Activated T-cell treated with anti-CD3 and anti-CD28 coated beads for 1 hour (primary cell): Measurements from ENCODE around the gene COX6A1.
A peak's percentile ranks its signal among the peaks of the same experiment; 100 is the strongest.
"Not testable (repeated sequence)": the region's sequence is repeated elsewhere in the genome, so short reads cannot be mapped to it uniquely, and the experiment has no call there.

Source experiments
- DNase-seq: peaks from one replicate; pipeline ENCODE4 v3.0.0-alpha.2; 2020; ENCODE audit warnings: low read depth

Gene COX6A1

GRCh38 chr12:120428597-120429229, 9.2 kb upstream of the COX6A1 start:
- DNase-seq = no peak

- no peak for DNase-seq
Observed at GRCh38 chr12:120429368-120429767, 8.5 kb upstream of the COX6A1 start.

- DNase-seq = no peak
Observed at GRCh38 chr12:120432772-120433525, 5.0 kb upstream of the COX6A1 start.

DNA sequence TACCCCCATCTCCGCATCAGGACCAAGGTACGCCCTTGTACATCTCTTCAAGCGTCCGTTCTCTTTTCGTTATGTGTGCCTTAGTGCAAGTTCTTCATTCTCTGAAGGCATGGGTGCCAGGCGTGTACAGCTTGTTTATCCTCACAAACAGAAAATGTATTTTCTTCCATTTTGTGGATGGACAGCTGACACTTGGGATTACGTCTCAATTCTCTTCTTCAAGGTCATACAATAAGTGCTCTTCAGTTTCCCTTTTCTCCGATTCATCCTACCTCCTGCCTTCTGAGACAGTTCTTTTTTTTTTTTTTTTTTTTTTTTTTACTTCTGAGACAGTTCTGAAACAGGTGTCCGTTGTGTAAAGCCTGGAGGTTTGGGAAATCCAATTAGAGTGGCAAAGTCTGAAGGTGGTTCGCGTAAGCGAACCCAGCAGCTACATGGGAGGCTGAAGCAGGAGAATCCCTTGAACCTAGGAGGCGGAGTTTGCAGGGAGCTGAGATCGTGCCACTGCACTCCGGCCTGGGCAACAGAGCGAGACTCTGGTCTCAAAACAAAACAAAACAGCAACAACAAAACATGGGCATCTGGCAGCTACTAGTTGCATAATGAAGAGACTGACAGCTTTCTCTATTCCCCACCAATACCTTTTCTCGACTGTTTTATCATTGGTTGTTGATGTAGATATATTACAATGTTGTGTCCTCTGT, 734 bp downstream of the COX6A1 start:
- no peak for DNase-seq

DNA sequence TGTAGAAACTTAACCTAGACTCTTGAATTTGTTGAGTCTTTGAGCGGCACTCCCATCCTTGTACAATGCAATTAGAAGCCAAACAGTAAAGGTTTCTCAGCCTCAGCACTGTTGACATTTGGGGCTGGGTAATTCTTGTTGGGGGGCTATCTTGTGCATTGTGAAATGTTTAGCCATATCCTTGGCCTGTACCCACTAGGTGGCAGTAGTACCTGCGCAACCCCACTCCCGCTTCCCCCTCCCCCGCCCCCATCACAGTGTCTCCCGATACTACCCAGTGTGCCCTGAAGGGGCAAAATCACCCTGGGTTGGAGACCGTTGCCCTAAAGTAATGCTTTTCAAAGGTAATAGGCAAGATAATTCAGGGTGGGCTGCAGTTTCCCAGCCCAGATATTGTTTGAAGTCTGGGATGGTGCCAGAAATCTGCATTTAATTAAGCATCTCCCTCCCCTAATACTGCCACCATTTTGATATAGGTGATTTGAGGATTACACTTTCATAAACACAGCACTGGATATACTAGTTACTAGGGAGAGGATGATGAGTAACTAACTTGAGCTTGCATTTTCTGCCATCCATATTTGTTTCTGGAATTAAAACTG, 1.8 kb downstream of the COX6A1 start:
- peak; percentile 69 for DNase-seq

GRCh38 chr12:120444676-120445075, 6.8 kb downstream of the COX6A1 start:
- no peak for DNase-seq

DNA sequence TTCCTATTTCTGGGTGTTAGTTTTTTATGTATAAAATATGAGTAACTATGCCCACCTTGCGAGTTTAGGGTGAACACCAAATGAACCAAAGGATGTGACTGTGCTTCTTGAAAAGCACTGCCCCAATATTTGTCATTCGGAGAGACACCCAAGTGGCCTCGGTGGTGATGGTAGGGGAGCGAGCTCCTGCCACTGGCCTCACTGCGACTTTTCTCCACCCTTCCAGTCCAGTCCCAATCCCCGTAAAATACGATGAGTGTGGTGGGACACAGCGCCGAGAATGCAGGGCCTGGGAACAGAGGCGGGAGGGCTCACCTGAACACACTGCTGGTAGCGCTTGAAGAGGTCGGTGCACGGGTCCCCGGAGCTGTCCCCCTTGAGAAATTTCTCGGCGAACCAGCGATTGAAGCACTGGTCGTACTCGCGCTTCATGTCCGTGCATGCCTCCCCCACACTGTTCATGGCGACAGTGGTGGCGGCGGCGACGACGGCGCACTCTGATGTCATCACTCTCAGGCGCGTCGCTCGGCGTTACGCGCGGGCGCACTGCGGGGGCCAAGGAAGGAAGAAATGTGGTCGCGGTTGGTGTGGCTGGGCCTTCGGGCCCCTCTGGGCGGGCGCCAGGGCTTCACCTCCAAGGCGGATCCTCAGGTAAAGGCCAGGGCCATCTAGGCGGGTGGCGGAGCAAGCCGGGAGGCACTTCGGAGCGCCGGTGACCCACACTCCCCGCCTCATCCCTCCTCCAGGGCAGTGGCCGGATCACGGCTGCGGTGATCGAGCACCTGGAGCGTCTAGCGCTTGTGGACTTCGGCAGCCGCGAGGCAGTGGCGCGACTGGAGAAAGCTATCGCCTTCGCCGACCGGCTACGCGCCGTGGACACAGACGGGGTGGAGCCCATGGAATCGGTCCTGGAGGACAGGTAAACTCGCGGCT, 8.3 kb downstream of the COX6A1 start, which contains the start of the genes GATC and TRIAP1:
Gene GATC, plus strand, starts transcription at position 534 of the 933 bp plus-strand sequence. Its CDS starts 37 bp downstream, at position 571.
Gene TRIAP1, minus strand, starts transcription at position 474 of the 933 bp plus-strand sequence. Its CDS starts 12 bp downstream, at position 462.
- DNase-seq = peak; percentile 75

GRCh38 chr12:120446844-120447178, 8.9 kb downstream of the COX6A1 start:
- DNase-seq = not testable (repeated sequence)

DNA sequence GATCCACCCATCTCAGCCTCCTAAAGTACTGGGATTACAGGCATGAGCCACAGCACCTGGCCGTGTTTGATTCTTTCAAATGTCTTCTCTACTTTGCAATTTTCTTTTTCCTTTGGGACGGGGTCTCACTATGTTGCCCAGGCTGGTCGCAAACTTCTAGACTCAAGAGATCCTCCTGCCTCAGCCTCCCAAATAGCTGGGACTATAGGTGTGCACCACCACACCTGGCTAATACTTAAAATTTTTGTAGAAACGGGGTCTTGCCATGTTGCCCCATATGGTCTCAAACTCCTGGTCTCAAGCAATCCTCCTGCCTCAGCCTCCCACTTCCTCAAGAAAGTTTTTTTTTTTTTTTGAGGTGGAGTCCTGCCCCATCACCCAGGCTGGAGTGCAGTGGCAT, 10.1 kb downstream of the COX6A1 start:
- no peak for DNase-seq

DNA sequence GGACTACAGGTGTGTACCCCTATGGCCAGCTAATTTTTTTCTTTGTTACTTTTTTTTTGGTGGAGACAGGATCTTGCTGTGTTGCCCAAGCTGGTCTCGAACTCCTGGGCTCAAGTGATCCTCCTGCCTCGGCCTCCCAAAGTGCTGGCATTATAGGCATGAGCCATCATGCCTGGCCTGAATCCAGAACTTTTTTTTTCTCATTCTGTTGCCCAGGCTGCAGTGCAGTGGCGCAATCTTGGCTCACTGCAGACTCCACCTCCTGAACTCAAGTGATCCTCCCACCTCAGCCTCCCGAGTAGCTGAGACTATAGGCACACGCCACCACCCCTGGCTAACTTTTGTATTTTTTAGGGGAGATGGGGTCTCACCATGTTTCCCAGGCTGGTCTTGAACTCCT, 14.6 kb downstream of the COX6A1 start:
- DNase-seq = not testable (repeated sequence)

DNA sequence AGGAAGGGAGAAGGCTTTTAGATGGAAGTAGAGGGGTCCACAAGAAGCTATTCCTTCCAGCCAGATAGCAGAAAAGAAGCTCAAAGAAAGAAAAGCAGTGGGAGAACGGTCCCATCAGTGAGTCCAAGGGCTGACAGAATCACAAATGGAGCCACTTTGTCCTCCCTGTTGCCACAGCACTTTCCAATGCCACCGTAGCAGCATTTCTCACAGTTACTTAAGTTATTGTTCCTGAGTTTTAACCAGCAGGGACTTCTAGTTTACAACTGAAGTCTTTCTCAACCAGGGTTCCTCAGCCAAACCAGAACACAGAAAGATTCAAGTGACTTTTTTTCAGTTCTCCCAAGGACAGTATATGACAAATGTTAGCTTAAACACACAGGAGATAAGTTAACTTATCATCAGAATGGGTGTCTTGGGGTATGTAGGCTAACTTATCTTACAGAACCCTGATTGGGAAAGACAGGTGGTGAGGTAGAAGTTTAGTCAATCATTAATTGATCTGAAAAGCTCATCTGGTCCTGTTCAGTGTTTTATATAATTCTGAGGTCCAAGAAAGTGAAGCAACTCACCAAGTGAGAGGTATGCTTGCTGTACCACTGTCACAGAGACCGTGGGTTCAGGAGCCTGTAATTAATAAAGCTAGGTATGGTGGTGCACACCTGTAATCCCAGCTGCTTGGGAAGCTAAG, 15.3 kb downstream of the COX6A1 start:
- DNase-seq = no peak

GRCh38 chr12:120453977-120454376, 16.1 kb downstream of the COX6A1 start:
- no peak for DNase-seq

- no peak for DNase-seq
Observed at GRCh38 chr12:120455302-120455701, 17.4 kb downstream of the COX6A1 start.

- DNase-seq = no peak
Observed at GRCh38 chr12:120457133-120457532, 19.2 kb downstream of the COX6A1 start.

GRCh38 chr12:120460157-120460556, 22.2 kb downstream of the COX6A1 start:
- no peak for DNase-seq

- no peak for DNase-seq
Observed at GRCh38 chr12:120462099-120462640, 24.3 kb downstream of the COX6A1 start.

DNA sequence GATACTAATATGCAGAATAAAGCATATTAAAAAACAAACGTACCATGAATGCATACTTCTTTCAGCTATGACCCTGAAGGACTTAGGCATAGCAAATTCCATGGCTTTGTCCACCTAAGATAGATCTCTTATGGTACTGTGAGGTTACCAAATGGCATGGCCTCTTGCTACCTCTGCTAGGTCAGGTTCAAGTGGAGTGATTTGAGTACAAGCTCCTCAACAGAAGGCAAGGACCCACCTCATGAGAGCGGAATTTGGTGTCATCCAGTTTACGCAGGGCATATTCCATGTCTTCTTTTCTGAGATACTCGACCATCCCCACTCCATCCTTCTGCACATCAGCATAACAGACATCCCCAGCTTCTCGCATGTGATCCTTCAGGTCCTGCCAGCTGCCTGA, 25.8 kb downstream of the COX6A1 start:
- DNase-seq = no peak

DNA sequence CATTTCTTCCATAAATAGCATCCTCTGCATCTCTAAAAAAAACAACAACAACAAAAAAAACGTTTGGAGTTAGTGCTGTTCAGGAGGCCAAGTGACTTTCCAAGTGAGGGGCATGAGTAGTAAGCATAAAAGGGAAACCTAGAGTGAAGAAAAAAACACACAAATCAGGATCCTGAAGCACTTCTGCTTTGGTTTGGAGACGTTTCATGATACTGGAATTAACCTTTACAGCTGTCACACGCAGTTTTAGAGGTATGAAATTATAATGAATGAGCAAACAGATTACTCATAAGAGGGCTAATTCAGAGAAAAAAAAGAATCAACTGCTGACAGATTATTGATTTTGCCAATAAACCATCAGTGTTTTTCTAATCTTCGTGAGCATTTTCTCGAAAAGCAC, 27.8 kb downstream of the COX6A1 start:
- DNase-seq = no peak

DNA sequence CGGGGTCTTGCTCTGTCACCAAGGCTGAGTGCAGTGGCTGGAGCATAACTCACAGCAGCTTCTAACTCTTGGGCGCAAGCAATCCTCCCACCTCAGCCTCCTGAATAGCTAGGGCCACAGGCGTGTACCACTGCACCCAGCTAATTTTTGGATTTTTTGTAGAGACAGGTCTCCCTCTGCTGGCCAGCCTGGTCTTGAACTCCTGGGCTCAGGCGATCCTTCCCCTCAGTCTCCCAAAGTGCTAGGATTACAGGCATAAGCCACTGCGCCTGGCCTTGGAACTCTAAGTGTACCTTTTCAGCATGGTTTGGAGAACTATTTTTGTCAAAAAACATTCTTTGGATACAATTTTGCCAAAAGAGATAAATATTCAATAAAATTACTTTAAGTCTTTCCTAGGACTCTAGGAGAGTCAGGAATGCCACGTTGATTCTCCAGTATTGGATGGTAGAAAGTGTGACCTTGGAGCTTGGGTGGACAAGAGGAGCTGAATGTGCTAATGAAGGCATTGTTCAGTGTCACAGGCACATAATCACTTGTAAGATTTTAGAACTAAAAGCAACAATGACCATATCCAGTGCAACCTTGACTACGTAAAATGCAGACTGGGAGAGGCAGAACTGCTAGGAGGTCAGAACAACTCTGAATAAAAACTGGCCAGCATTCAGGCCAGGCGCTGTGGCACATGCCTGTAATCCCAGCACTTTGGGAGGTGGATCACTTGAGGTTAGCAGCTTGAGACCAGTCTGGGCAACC, 28.8 kb downstream of the COX6A1 start:
- peak; percentile 17 for DNase-seq

DNA sequence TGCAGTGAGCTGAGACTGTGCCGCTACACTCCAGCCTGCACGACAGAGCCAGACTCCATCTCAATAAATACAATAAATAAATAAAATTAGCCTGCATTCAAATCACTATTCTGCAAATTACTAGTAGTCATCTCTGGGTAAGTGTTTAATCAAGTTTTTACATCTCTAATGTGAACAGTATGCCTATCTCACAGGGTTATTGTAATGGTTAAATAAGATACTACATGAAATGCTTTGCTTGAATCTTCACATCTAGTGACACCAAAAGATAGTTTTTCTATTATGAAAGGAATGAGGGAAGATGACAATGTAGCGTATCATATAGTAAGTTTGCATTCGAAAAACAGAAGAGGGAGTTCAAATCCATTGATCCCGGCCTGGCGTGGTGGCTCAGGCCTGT, 29.5 kb downstream of the COX6A1 start:
- DNase-seq = no peak
